A673 (cell line): Measurements from ENCODE around the gene EPHA4. TPM values are rescaled to one million over a fixed set of nuclear protein-coding genes. Genes with fewer than 3 reads are reported as not detected.

Source experiments
- BruUV-seq: library from RNA; stranded (reverse); fragments of 400-500 nt; replicated peaks from 2 replicates; lab custom pipeline; 2021; lab: Mats Ljungman, UMichigan
- CTCF ChIA-PET: fragments of 300-600 bp; sonication (Branson Sonifier 250); formaldehyde crosslinking; loops from one replicate; lab custom pipeline; 2022; ENCODE audit warnings: antibody characterized with exemption; lab: Charles Lee
- POLR2A ChIA-PET: fragments of 300-600 bp; sonication (Branson Sonifier 250); formaldehyde crosslinking; loops from one replicate; lab custom pipeline; 2022; ENCODE audit warnings: antibody characterized with exemption; ENCODE audit not compliant: low non-redundant PET; lab: Charles Lee
- DNase-seq: peaks from one replicate; pipeline ENCODE4 v3.0.0-alpha.2; 2015; ENCODE audit warnings: low spot score
- H3K27ac ChIP-seq: fragments of 200-600 bp; sonication (generic); 2 replicates; pipeline ENCODE4 v1.5.1; 2016; ENCODE audit warnings: mixed run types, low read depth, mild to moderate bottlenecking, mixed read lengths, antibody characterized with exemption, low read length; ENCODE audit not compliant: poor library complexity, severe bottlenecking
- H3K27me3 ChIP-seq: fragments of 200-600 bp; sonication (generic); replicated peaks from 2 replicates; pipeline ENCODE4 v1.6.1; 2017; ENCODE audit warnings: mixed run types, low read depth, mild to moderate bottlenecking, mixed read lengths, antibody characterized with exemption, low read length; ENCODE audit not compliant: insufficient read depth, poor library complexity
- H3K36me3 ChIP-seq: fragments of 200-600 bp; sonication (generic); 2 replicates; pipeline ENCODE4 v1.6.1; 2016; ENCODE audit warnings: mixed run types, mild to moderate bottlenecking, mixed read lengths, antibody characterized with exemption, low read length; ENCODE audit not compliant: insufficient read depth, poor library complexity, severe bottlenecking
- H3K4me1 ChIP-seq: fragments of 200-600 bp; sonication (generic); 2 replicates; pipeline ENCODE4 v1.6.1; 2017; ENCODE audit warnings: mixed run types, mild to moderate bottlenecking, mixed read lengths, antibody characterized with exemption, low read length; ENCODE audit not compliant: insufficient read depth, poor library complexity, severe bottlenecking
- H3K4me3 ChIP-seq: fragments of 200-600 bp; sonication (generic); 2 replicates; pipeline ENCODE4 v1.5.1; 2016; ENCODE audit warnings: low read depth, mixed run types, mild to moderate bottlenecking, mixed read lengths, low read length; ENCODE audit not compliant: poor library complexity, severe bottlenecking
- H3K9me3 ChIP-seq: fragments of 200-600 bp; sonication (generic); 2 replicates; pipeline ENCODE4 v1.6.1; 2016; ENCODE audit warnings: mixed run types, low read depth, mild to moderate bottlenecking, mixed read lengths, antibody characterized with exemption, low read length; ENCODE audit not compliant: poor library complexity, severe bottlenecking
- CTCF ChIP-seq: fragments of 300-800, 200-600 bp; sonication (generic); conservative IDR thresholded peaks from 2 replicates; pipeline ENCODE4 v1.5.1; 2017; ENCODE audit warnings: low read depth, mild to moderate bottlenecking, antibody characterized with exemption, low read length, moderate library complexity, mixed read lengths
- EZH2 ChIP-seq: fragments of 200-600 bp; sonication (generic); IDR thresholded peaks from 2 replicates; pipeline ENCODE4 v1.6.1; 2017; ENCODE audit warnings: borderline replicate concordance, low read depth, mild to moderate bottlenecking, mixed read lengths, antibody characterized with exemption, low read length; ENCODE audit not compliant: poor library complexity, severe bottlenecking
- intact Hi-C: fragments of 100-400 bp; cut with micrococcal nuclease; formaldehyde crosslinking; loops from one replicate; pipeline ENCODE4 v1.10.0; 2022; ENCODE audit not compliant: unreplicated experiment
- total RNA-seq: library from RNA; stranded (reverse); gene quantifications from 2 replicates; pipeline ENCODE4 v1.2.3, GENCODE V29; 2021

Gene EPHA4
- total RNA-seq, 1 experiment from 2014 or later: 39.5 TPM

GRCh38 chr2:221518201-221518934, 53.7 kb downstream of the EPHA4 start:
- intact Hi-C loops: no loop called here
- no peaks in the 10 kb centered on the region for H3K27me3 ChIP-seq
- no peak for DNase-seq
- POLR2A ChIA-PET: no interaction called here
- H3K9me3 ChIP-seq: no peaks in the 10 kb centered on the region
- no peaks in the 10 kb centered on the region for H3K36me3 ChIP-seq
- CTCF ChIA-PET: no interaction called here
- no TSS peak for BruUV-seq
- H3K4me1 ChIP-seq: peaks cover 13% of the 10 kb centered on the region
- no peak overlapping the region for H3K27ac ChIP-seq
- no peak for TF ChIP-seq EZH2
- no peak for TF ChIP-seq CTCF
- no peak overlapping the region for H3K4me3 ChIP-seq

GRCh38 chr2:221517696-221518151, 54.4 kb downstream of the EPHA4 start:
- Histone ChIP-seq H3K36me3 (no peaks in the 10 kb centered on the region), H3K4me3 (no peak overlapping the region), H3K4me1 (peaks cover 20% of the 10 kb centered on the region), H3K27ac (no peak overlapping the region), H3K27me3 (no peaks in the 10 kb centered on the region), H3K9me3 (no peaks in the 10 kb centered on the region)
- BruUV-seq: no TSS peak
- ChIA-PET CTCF (no interaction called here), POLR2A (no interaction called here)
- TF ChIP-seq EZH2: no peak
- no peak for TF ChIP-seq CTCF
- DNase-seq: peak; percentile 56
- intact Hi-C loops: no loop called here

- no peaks in the 10 kb centered on the region for H3K27me3 ChIP-seq
- no peak overlapping the region for H3K27ac ChIP-seq
- intact Hi-C loops: no loop called here
- no TSS peak for BruUV-seq
- no peaks in the 10 kb centered on the region for H3K36me3 ChIP-seq
- peaks cover 23% of the 10 kb centered on the region for H3K4me1 ChIP-seq
- POLR2A ChIA-PET: no interaction called here
- TF ChIP-seq CTCF (no peak), EZH2 (no peak)
- no peak for DNase-seq
- no peak overlapping the region for H3K4me3 ChIP-seq
- H3K9me3 ChIP-seq: no peaks in the 10 kb centered on the region
- CTCF ChIA-PET: no interaction called here
Measured at GRCh38 chr2:221517146-221517695, 54.9 kb downstream of the EPHA4 start.
